HG03066 (cell line): ENCODE results near the gene DPH1.
"Not testable (repeated sequence)": the region's sequence is repeated elsewhere in the genome, so short reads cannot be mapped to it uniquely, and the experiment has no call there.

Source experiments
- ATAC-seq: cut with Tn5 transposase; IDR thresholded peaks from one replicate; pipeline ENCODE4 v1.9.1; 2021; ENCODE audit warnings: low read depth; ENCODE audit not compliant: unreplicated experiment

Gene DPH1

DNA sequence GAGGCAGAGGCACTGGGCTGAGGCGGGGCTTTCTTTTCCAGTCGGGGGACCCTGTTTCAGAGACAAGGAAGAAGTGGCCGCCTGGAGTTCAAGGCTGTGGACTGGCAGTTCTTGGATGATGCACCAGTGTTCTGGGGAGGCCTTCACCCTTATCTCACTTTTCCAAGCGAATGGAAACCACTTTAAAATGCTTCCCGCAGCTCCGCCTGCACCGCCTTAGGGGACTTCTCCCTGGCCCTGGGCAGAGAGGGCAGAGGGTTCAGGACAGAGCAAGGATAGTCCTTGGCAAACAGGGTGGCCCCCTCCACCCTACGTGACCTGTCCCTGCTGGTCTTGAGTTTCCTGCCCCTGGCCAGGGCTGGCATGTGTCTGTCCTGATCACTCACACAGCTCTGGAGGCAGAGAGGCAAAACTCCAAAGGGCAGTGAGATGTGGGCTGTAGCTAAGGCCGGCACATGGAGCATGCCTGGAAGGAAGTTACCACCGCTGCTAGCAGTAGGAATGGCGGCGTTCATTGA, 25.5 kb upstream of the DPH1 start:
- ATAC-seq: no peak

DNA sequence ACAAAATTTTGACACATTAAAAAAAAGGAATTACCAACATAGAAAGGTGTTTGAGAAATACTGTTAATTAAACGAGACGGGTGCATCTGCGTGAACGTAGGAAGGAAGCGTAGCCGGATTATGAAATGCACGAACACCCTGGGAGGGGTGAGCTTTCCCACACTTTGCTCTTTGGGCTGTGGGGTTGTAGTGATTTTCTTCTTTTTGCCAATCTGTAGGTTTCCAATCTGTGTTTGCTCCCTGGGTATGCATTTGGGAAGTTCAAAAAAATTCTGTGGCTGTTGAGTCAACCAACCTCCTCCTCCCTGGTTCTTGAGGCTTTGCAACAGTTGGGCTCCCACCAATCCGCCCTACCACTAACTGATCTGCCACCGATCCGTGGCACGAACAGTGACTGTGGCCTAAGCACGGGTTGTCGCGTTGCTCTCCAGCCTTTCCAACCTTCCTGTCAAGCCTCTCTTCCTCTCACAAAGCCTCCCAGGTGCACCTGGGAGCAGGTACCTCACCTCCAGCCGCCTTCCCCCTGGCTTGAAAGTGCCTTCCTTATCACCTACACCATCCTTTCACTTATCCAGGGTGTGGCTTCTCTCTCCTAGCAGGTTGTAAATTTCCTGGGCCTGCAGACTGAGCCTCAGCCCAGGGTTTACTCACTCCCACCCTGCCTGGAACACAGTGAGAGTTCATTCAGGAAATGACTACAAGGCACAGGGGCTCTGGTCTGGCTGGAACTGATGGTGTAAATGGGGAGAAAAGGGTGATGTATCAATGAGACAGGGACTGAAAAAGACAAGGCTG, 21.4 kb upstream of the DPH1 start:
- ATAC-seq: no peak

DNA sequence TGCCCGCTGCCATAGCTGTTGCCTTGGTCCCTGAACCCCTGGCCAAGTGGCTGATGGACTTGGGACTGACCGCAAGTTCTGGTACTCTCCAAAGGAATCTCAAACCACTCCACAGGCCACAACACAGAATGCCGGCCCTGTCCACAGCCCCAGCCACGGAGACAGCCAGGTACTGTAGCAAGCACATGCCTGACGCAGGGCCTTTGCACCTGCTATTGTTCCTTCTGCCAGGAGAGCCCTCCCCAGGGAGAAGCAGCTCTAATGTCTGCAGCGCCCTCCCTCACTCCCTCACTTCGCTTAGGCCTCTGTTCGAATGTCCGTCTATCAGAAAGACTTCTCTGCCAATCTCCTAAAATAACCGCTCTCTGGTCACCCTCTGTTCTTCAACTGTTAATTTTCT, 20.2 kb upstream of the DPH1 start:
- no peak for ATAC-seq

- ATAC-seq: no peak
Measured at GRCh38 chr17:2011411-2012371, 18.3 kb upstream of the DPH1 start.

DNA sequence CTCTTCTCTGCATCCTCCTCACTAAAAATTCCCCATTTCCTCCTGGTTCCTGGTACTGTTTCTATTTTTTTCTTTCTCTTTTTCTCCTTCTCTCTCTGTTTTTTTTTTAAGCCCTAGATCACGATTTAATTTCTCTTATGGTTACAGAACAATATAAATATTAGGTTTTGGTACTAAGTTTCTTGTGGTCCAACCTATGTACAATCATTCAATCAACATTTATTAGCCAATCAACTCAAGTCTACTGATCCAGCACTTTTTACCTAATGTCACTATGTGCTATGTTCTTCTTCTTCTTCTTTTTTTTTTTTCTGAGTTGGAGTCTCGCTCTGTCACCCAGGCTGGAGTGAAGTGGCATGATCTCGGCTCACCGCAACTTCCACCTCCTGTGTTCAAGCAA, 17.5 kb upstream of the DPH1 start:
- ATAC-seq: no peak

DNA sequence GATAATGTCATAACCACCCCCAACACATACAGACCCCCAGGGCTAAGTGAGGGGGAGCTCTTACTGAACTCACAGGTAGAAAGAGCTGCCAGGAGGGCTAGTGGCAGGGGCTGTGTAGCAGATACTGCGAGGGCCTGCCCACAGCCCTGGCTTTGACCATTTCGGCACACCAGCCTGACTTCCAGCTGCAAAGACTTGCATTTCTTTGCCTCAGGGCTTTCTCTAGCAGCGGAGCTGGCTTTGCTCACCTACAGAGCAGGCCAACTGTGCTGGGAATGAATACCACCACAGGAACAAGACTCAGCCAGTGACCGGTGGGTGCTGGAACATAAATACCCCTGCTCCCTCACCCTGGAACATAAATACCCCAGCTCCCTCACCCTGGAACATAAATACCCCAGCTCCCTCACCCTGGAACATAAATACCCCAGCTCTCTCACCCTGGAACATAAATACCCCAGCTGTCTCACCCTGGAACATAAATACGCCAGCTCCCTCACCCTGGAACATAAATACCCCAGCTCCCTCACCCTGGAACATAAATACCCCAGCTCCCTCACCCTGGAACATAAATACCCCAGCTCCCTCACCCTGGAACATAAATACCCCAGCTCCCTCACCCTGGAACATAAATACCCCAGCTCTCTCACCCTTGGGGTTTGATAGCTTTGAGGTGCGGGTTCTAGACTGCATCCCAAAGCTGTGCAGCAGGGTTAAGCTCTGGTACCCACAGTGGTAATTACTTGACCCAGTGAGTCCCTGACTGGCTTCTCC, 16.5 kb upstream of the DPH1 start:
- ATAC-seq: not testable (repeated sequence)

GRCh38 chr17:2013994-2014317, 16.0 kb upstream of the DPH1 start:
- ATAC-seq: no peak

- no peak for ATAC-seq
Measured at GRCh38 chr17:2015314-2015713, 14.6 kb upstream of the DPH1 start.

- no peak for ATAC-seq
Measured at GRCh38 chr17:2016494-2016893, 13.5 kb upstream of the DPH1 start.

DNA sequence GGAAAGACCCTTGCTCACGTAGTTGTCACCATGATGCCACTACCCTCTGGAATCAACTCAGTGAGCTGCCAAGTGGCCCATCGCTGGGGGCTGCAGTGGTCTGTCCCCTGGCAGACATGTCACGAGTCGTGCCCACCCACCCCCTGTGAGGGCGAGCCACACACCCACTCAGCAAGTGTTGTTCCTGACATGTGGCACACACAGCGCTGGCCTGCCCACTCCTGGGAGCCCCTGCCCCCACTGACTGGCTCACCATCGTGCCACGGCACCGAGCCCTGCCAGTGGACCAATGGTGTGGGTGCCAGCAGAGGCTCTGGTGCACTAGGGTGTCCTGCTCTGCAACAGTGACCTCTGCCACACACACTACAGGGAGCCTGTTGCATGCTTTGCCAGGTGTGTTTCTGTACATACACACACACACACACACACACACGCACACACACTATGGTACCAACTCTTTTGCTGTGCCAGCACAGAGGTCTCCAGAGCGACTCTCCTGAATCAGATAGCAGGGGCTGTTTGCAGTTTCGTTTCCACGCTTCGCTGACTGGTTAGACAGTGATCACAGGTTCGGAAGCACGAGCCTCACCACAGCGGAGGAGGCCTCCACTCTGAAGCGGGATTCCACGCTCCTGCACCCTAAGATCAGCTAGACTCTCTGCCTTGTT, 12.5 kb upstream of the DPH1 start:
- ATAC-seq: no peak

- ATAC-seq: no peak
Measured at GRCh38 chr17:2018716-2019510, 11.0 kb upstream of the DPH1 start.

DNA sequence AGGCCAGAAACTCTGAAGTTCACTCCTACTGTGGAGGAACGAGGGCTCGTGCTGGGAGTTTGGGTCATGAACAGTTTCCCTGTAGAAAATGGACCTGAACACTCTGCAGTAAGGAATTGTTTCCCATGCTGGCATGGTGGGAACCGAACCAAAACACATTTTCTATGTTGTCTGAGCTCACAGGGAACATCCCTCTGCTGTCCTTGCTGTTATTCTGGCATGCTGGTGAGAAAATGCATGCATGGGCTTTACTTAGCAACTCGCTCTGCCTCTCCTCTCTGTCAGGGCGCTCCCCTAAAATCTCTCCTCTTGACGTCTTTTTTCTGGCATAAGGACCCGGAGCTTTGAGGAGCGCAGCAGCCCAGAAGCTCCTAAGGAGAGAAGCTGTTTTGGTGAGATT, 10.2 kb upstream of the DPH1 start:
- ATAC-seq: no peak

GRCh38 chr17:2020721-2021120, 9.2 kb upstream of the DPH1 start:
- no peak for ATAC-seq

- ATAC-seq: no peak
Measured at GRCh38 chr17:2022647-2023240, 7.2 kb upstream of the DPH1 start.

GRCh38 chr17:2023256-2023655, 6.7 kb upstream of the DPH1 start:
- ATAC-seq: no peak

DNA sequence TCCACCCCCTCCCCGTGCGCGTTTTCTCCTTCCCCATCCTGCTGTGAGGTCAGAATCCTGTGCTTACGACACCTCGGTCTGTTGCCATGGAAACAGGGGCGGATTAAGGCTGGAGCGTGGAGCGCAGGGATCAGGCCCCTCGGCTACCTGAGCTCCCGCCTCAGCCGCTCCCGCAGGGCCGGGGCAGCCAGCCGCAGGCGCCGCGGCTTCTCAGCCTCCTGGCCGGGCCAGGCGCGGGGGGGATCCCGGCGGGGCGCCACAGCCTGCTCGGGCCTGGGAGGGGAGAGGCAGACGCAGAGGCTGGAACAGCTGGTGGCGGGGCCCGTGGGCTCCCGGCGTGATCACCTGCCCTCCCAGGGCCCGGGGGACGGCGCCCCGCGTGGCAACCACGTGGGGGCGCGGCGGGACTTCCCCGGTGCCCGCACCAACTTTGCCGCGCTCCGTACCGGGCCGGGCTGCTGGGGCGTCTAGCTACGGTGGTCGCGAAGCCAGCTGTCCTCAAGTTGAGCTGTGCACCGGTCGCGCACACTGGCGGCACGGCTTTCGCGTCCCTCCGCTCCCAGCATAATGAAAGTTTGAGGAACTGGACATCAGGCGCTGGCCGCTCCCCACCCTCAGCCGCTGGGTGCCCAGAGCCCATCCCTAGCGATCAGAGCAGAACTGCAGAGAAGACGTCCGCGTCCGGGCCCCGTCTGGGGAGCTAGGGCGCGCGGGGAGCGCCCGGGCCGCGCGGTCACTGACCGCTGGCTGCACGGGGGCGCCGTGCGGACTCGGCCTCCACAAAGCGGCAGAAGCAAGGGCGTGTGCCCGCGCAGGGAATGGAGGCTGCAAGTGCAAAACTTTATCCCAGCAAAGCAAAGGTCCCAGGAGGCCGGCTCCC, 6.0 kb upstream of the DPH1 start:
- ATAC-seq: no peak

DNA sequence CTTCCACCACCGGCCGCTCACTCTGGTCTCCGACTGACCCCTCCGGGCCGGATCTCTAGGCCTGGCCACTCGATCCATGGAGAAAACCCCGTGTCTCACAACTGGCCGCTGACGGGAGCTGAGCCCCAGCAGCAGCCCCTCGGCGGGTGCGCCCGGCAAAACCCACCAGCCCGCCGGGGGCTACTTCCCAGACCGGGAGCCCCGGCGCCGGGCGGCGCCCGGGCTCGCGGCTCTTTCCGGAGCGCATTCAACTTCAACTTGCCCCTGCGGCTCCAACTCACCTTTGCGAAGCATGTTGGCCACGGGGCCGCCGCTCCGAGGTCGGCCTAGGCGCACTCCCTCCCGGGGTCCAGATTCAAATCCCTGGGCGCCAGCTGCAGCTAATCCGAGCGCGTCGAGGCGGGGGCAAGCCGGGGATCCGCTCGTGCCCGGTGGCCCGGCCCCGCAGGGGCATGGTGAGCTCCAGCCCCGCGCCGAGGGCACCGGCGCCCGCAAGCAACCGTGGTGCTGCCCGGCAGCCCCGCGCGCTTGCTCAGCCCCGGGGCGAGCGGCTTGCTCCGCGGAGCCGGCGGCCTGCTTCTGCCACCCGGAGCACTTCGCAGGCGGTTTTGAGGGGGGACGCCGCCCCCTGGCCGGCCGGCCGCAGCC, 5.3 kb upstream of the DPH1 start:
- ATAC-seq: no peak

- ATAC-seq: no peak
Measured at GRCh38 chr17:2025220-2025621, 4.7 kb upstream of the DPH1 start, which contains the start of gene RTN4RL1. RTN4RL1 (minus strand) TSS chr17:2025334; CDS start chr17:2024865, 469 bp downstream.
